GM10847 (cell line): ENCODE results near the gene ATOSB.

ENCODE experiments used
- POLR2A ChIP-seq: IDR thresholded peaks from 2 replicates; pipeline ENCODE4 v1.6.1; 2011; ENCODE audit not compliant: insufficient read length; ENCODE audit errors: extremely low read depth

ATOSB gene

GRCh38 chr9:35104586-35104985 lies 11.1 kb downstream of the ATOSB start:
- TF ChIP-seq POLR2A, result no peak

GRCh38 chr9:35103660-35104191 lies 11.9 kb downstream of the ATOSB start:
- TF ChIP-seq POLR2A, result no peak

GRCh38 chr9:35102769-35103659 lies 12.6 kb downstream of the ATOSB start, which contains the start of gene STOML2:
Gene STOML2 (minus strand): TSS chr9:35103131. CDS start chr9:35103094, 37 bp downstream.
- TF ChIP-seq POLR2A, result peak; percentile 80

- TF ChIP-seq POLR2A, result no peak
These were observed 13.2 kb downstream of the ATOSB start for GRCh38 chr9:35102465-35102768.

GRCh38 chr9:35097573-35097972 lies 18.1 kb downstream of the ATOSB start:
- TF ChIP-seq POLR2A, result no peak

GRCh38 chr9:35096035-35096849 lies 19.4 kb downstream of the ATOSB start, which contains the start of gene PIGO:
Gene PIGO (minus strand): TSS chr9:35096591. CDS start chr9:35095565, 1,026 bp downstream.
- TF ChIP-seq POLR2A, result peak; percentile 72

- no peak for TF ChIP-seq POLR2A
These were observed 24.1 kb downstream of the ATOSB start for GRCh38 chr9:35091536-35091935.

- no peak for TF ChIP-seq POLR2A
These were observed 26.2 kb downstream of the ATOSB start for GRCh38 chr9:35089434-35089833.

GRCh38 chr9:35085078-35085477 lies 30.6 kb downstream of the ATOSB start:
- TF ChIP-seq POLR2A, result no peak

GRCh38 chr9:35079426-35080341 lies 36.0 kb downstream of the ATOSB start, which contains the start of gene FANCG:
Gene FANCG (minus strand): TSS chr9:35079942. CDS start chr9:35079524, 418 bp downstream.
- TF ChIP-seq POLR2A, result peak; percentile 50

- TF ChIP-seq POLR2A, result no peak
These were observed 36.6 kb downstream of the ATOSB start for GRCh38 chr9:35079041-35079425.

GRCh38 chr9:35078066-35078465 lies 37.6 kb downstream of the ATOSB start:
- no peak for TF ChIP-seq POLR2A

GRCh38 chr9:35076848-35077247 lies 38.8 kb downstream of the ATOSB start:
- no peak for TF ChIP-seq POLR2A

- no peak for TF ChIP-seq POLR2A
These were observed 40.3 kb downstream of the ATOSB start for GRCh38 chr9:35075358-35075757.

GRCh38 chr9:35074791-35075190 lies 40.9 kb downstream of the ATOSB start:
- no peak for TF ChIP-seq POLR2A

GRCh38 chr9:35074141-35074540 lies 41.5 kb downstream of the ATOSB start:
- TF ChIP-seq POLR2A, result no peak
